Measurements from ENCODE around the gene SLC39A11.

DNA sequence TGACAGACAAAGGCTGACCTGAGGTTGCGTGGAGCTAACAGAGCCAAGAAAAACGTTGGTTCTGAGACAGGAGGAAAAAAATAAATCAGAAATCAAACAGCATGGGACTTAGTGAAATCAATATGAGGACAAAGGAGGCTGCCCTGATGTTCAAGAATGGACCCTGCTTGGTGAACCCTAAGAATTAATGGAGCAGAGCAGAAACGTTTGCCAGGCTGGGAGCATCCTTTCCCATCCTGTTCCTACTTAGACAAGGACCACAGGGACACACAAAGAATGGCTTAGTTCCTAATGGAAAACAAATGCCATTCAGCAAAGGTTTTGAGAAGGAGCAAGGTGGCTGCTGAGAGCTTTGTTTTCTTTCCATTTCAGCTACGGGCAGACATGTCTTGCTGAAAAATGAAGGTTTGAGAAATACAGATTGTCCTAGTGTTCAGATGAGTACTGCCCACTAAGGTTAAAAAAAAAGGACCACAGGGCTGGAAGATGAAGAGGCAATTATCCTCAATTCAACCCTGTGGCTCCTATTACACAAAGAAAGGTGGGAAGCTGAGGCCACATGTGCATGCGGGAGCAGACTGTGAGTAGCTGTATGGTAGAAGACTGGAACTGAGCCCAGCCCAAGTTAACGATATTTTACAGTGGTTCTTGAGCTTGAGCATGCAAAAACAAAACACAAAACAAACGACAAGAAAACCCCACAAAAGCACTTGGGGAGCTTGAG lies 230.1 kb downstream of the SLC39A11 start:
- TF ChIP-seq, protein P1, sequence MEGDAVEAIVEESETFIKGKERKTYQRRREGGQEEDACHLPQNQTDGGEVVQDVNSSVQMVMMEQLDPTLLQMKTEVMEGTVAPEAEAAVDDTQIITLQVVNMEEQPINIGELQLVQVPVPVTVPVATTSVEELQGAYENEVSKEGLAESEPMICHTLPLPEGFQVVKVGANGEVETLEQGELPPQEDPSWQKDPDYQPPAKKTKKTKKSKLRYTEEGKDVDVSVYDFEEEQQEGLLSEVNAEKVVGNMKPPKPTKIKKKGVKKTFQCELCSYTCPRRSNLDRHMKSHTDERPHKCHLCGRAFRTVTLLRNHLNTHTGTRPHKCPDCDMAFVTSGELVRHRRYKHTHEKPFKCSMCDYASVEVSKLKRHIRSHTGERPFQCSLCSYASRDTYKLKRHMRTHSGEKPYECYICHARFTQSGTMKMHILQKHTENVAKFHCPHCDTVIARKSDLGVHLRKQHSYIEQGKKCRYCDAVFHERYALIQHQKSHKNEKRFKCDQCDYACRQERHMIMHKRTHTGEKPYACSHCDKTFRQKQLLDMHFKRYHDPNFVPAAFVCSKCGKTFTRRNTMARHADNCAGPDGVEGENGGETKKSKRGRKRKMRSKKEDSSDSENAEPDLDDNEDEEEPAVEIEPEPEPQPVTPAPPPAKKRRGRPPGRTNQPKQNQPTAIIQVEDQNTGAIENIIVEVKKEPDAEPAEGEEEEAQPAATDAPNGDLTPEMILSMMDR (conservative IDR thresholded peaks at IDR 0.05 in 1 of 2, IDR thresholded peaks at IDR 0.05 in 1 of 2; ENCODE audit: extremely low read depth in 1 of 2, insufficient read depth in 1 of 2, low read depth in 1 of 2, low read length in 2 of 2), result no peak
- TF ChIP-seq EZH2 (IDR thresholded peaks at IDR 0.05; ENCODE audit: borderline replicate concordance, low read length), result no peak
